GM18870 (cell line): ENCODE data around the gene AGGF1.
"Not testable (repeated sequence)": the region's sequence is repeated elsewhere in the genome, so short reads cannot be mapped to it uniquely, and the experiment has no call there.

Experiments
- ATAC-seq: cut with Tn5 transposase; IDR thresholded peaks from one replicate; pipeline ENCODE4 v1.9.1; 2021; ENCODE audit warnings: moderate library complexity; ENCODE audit not compliant: unreplicated experiment

Gene AGGF1

GRCh38 chr5:77030097-77031071 lies at the start of gene AGGF1:
TSS of gene AGGF1 (plus strand) at chr5:77030404. CDS start at chr5:77030767, 363 bp downstream.
- ATAC-seq = peak; percentile 96

GRCh38 chr5:76980518-76981144 lies 49.6 kb upstream of the AGGF1 start:
- ATAC-seq = no peak

DNA sequence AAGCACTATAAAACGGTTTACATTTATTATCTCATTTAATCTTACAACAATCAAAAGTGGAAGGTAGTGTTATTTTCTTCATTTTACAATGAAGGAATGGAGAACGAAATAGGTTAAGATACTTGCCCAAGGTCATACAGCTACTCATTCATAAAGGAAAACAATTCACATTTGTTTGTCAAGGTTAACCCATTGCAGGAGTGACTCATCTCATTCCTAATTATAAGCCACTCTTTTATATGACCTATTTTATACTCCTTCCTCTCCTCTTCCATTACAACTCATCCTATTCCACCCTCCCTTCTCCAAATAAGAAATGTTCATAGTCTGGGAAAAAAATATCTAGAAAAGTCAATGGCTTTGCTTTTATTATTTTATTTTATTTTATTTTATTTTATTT lies 47.8 kb upstream of the AGGF1 start:
- no peak for ATAC-seq

- ATAC-seq = no peak
Measured at GRCh38 chr5:76983468-76983867, 46.7 kb upstream of the AGGF1 start.

- ATAC-seq = no peak
Measured at GRCh38 chr5:76986825-76987526, 43.2 kb upstream of the AGGF1 start.

- ATAC-seq = no peak
Measured at GRCh38 chr5:76990899-76991459, 39.2 kb upstream of the AGGF1 start.

DNA sequence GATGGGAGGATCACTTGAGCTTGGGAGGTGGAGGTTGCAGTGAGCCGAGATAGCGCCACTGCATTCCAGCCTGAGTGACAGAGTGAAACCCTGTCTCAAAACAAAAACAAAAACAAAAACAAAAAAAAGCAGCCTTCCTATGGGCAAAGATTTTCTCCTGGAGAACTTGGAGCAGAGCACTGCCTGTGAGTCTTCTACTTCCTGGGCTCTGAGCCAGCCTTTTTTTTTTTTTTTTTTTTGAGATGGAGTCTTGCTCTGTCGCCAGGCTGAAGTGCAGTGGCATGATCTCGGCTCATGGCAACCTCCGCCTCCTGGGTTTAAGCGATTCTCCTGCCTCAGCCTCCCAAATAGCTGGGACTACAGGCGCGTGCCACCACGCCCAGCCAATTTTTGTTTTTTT lies 36.8 kb upstream of the AGGF1 start:
- ATAC-seq = not testable (repeated sequence)

DNA sequence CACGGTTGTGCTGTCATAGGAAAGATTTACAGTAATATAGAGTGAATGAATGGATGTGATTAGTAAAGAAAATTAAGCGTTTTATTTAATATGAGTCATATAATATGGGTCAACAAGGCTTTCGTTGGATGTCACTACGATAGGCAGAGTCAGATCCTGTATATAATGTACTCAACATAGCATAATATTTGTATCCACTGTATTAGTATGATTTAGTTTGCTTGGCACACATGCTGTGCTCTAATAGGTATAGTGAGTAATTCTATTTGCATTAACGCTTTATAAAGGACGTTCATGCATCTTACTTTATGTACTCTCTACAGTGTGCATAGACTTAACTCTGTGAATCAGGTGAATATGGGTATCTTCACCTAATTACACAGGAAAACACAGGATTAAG lies 35.9 kb upstream of the AGGF1 start:
- no peak for ATAC-seq

- ATAC-seq = not testable (repeated sequence)
Measured at GRCh38 chr5:76998251-76998650, 32.0 kb upstream of the AGGF1 start.

DNA sequence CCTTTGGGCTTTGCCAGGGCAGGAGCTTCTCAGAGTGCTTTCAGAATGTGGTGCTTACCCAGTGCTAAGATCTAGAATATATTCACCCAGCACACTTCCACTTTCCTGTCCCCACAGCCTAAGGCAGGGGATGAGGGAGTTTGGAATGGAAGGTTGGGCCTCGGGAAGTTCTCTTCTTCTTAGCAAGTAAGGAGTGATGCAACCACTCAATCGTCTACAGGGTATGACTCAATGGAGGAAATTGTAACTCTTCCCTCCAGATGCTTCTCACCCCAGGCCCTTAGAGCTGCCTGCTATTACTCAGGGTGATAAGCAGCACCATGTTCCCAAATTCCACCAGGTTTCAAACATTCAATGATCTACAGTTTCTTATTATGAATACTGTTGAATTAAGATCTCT lies 30.8 kb upstream of the AGGF1 start:
- no peak for ATAC-seq

DNA sequence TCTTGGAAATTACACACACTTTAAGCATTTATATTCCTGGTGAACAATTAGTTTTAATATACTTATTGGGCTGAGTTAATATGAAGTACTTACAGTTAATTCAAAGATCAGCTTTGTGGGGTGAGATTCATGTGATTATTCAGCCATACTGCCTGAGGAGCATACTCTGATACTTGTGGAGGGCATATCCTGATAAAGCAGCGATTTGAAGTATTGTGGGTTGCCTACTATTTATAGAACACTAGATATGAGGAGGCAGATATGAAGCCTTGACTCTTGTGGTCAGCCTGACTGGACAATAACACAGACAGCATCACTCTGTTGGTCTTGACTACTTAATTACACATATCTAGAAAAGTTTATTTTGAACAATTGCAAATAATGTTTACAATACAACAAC lies 27.0 kb upstream of the AGGF1 start:
- no peak for ATAC-seq

DNA sequence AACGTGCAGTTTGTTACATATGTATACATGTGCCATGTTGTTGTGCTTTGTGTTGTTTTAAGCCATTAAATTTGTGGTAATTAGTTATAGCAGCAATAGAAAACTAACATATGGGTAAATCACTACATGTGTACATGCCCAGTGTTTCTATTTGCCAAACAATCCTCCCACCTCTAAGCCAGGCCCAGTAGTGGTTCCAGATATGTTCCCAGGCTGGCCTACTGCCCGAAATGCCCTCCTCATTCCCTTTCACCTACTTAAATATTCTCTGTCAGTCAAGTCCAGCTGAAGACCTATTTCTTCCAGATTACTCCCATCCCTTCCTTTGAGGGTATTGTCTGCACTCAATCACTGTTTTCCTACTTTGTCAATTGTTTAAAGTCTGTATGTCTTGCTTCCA lies 24.1 kb upstream of the AGGF1 start:
- ATAC-seq = no peak

DNA sequence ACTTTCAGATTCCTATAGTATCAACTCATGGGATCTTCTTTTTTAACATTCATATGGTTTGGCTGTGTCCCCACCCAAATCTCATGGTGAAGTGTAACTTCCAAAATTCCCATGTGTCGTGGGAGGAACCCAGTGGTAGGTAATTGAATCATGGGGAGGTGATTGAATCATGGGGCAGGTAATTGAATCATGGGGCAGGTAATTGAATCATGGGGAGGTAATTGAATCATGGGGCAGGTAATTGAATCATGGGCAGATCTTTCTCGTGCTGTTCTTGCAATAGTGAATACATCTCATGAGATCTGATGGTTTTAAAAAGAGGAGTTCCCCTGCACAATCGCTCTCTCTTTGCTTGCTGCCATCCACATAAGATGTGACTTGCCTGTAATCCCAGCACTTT lies 21.8 kb upstream of the AGGF1 start:
- no peak for ATAC-seq

GRCh38 chr5:77010243-77010642 lies 20.0 kb upstream of the AGGF1 start:
- ATAC-seq = no peak

- no peak for ATAC-seq
Measured at GRCh38 chr5:77011498-77011897, 18.7 kb upstream of the AGGF1 start.

DNA sequence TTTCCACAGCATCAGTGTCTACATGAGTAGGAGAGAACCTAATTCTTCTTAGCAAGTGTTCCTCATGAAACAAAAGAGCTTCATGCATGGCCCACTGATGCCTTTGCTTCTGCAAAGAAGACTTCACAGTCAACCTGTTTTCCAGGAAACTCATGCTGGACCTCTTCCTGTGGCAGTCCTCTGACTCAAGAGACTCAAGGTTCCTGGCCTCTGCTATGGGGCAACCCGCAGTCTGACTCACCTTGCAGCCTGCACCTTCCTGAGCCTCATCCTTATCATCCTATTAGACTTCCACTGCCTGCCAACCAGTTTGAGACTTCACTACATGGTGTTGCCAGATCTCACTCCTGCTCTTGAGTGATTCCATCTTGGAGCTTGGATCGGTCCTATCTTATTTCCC lies 17.6 kb upstream of the AGGF1 start:
- no peak for ATAC-seq

- ATAC-seq = no peak
Measured at GRCh38 chr5:77015938-77016569, 14.2 kb upstream of the AGGF1 start.

DNA sequence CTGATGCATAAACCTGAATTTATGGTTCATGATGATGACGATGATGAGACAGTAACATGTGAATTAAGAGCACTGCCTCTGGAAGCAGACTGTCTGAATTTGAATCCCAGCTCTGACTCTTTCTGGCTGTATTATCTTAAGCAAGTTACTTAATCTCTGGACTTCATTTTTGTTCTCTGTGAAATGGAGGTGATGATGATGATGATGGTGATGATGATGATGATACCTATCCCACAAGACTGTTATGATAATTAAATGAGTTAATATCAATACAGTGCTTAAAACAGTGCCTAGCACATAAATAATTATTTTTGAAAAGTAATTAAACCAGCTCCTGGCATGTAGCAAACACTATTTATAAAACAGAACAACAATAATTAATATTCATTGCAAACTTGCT lies 13.2 kb upstream of the AGGF1 start:
- ATAC-seq = no peak

DNA sequence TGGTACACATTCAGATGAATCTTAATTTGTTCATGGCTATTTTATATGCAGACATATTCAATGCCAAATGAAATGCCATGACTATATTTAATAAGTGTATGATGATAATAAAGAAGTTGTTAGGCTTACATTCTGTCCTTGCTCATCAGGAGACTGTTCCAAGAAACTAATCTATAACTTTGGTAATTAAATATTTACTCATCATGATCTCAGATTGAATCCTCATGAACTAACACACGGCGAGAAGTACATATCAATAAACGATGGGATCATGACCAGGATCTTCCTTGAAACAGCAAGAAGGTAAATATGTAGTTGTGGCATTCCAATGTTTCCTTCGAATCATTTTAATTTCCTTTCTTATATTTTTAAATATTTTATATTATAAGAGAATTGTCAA lies 12.5 kb upstream of the AGGF1 start:
- no peak for ATAC-seq

DNA sequence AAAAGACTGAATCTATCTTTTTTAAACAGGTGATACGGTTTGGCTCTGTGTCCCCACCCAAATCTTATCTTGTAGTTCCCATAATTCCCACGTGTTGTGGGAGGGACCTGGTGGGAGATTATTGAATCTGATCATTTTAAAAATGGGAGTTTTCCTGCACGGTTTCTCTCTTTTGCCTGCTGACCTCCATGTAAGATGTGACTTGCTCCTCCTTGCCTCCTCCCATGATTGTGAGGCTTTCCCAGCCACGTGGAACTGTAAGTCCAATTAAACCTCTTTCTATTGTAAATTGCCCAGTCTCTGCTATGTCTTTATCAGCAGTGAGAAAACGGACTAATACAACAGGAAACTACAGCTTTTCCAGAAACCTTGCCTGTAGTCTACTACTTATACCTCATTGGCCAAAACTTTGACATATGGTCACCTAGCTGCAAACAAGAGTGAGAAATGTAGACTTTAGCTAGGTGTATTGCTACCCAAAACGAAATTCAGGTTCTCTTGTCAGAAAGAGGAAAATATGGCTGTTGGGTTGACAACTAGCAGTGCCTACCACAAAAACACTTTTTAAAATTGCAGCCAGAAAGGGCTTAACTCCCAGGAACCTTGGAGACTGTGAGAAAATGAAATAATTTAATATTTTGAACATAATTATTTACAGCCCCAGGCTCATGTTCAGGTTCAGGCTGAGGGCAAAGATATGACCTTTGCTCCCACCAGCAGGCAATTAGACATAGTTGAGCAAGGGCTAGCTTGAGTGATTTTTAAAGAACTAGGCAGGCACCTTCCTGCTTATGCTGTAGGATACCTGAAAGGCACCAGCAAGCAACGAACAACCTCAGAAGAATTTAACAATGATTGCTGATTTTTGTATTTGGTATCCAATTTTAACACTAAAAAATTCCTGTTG lies 7.4 kb upstream of the AGGF1 start:
- ATAC-seq = no peak
